GM23338 (cell line): Measurements from ENCODE around the gene ITGB5. TPM values are rescaled to one million over a fixed set of nuclear protein-coding genes. Genes with fewer than 3 reads are reported as not detected.
A peak's percentile ranks its signal among the peaks of the same experiment; 100 is the strongest.

Experiments used
- ATAC-seq: fragments of 200-7000 bp; cut with Tn5 transposase; 3 replicates; pipeline ENCODE4 v1.9.1; 2020
- DNase-seq: peaks from one replicate; pipeline ENCODE4 v3.0.0-alpha.2; 2015; ENCODE audit warnings: low spot score
- H2AFZ ChIP-seq: fragments of 200-600 bp; sonication (generic); 2 replicates; pipeline ENCODE4 v1.8.0; 2016; ENCODE audit warnings: antibody characterized with exemption, mild to moderate bottlenecking, moderate library complexity
- H3F3A ChIP-seq: fragments of 200-600 bp; sonication (generic); replicated peaks from 2 replicates; pipeline ENCODE4 v1.8.0; 2017; ENCODE audit warnings: antibody characterized with exemption, mixed run types, low read depth
- H3K27ac ChIP-seq: fragments of 200-600 bp; sonication (generic); 2 replicates; pipeline ENCODE4 v1.6.1; 2016; ENCODE audit warnings: low read depth
- H3K27me3 ChIP-seq: fragments of 200-600 bp; sonication (generic); 2 replicates; pipeline ENCODE4 v1.8.0; 2016; ENCODE audit warnings: mild to moderate bottlenecking, mixed run types, moderate library complexity; ENCODE audit not compliant: insufficient read depth
- H3K36me3 ChIP-seq: fragments of 200-600 bp; sonication (generic); 2 replicates; pipeline ENCODE4 v1.8.0; 2016; ENCODE audit warnings: mild to moderate bottlenecking; ENCODE audit not compliant: insufficient read depth
- H3K4me1 ChIP-seq: fragments of 200-600 bp; sonication (generic); 2 replicates; pipeline ENCODE4 v1.8.0; 2016; ENCODE audit warnings: mild to moderate bottlenecking, moderate library complexity; ENCODE audit not compliant: insufficient read depth
- H3K4me2 ChIP-seq: fragments of 200-600 bp; sonication (generic); 2 replicates; pipeline ENCODE4 v1.7.1; 2017; ENCODE audit warnings: mixed run types
- H3K4me3 ChIP-seq: fragments of 200-600 bp; sonication (generic); 2 replicates; pipeline ENCODE4 v1.6.1; 2016; ENCODE audit warnings: mixed run types
- H3K79me2 ChIP-seq: fragments of 200-600 bp; sonication (generic); replicated peaks from 2 replicates; pipeline ENCODE4 v1.8.0; 2017; ENCODE audit warnings: mild to moderate bottlenecking; ENCODE audit not compliant: insufficient read depth
- H3K9me2 ChIP-seq: fragments of 200-600 bp; sonication (generic); 2 replicates; pipeline ENCODE4 v1.8.0; 2017; ENCODE audit not compliant: insufficient read depth
- H4K20me1 ChIP-seq: fragments of 200-600 bp; sonication (generic); replicated peaks from 2 replicates; pipeline ENCODE4 v1.8.0; 2017; ENCODE audit warnings: mild to moderate bottlenecking; ENCODE audit not compliant: insufficient read depth
- H3K27ac Mint-ChIP-seq: 2 replicates; pipeline ENCODE4 v1.8.0; 2020; ENCODE audit warnings: inconsistent platforms, mild to moderate bottlenecking, moderate library complexity, mixed read lengths
- H3K27me3 Mint-ChIP-seq: 3 replicates; pipeline ENCODE4 v1.8.0; 2022; ENCODE audit warnings: low read depth, mild to moderate bottlenecking, moderate library complexity, mixed read lengths, inconsistent platforms; ENCODE audit not compliant: insufficient read depth, poor library complexity
- H3K36me3 Mint-ChIP-seq: 3 replicates; pipeline ENCODE4 v1.8.0; 2021; ENCODE audit warnings: low read depth, mild to moderate bottlenecking, inconsistent platforms, moderate library complexity, mixed read lengths
- H3K4me1 Mint-ChIP-seq: 3 replicates; pipeline ENCODE4 v1.8.0; 2020; ENCODE audit warnings: mild to moderate bottlenecking, inconsistent platforms, mixed read lengths
- H3K4me3 Mint-ChIP-seq: 3 replicates; pipeline ENCODE4 v1.8.0; 2021; ENCODE audit warnings: moderate library complexity, mild to moderate bottlenecking, inconsistent platforms, mixed read lengths
- H3K9me3 Mint-ChIP-seq: 3 replicates; pipeline ENCODE4 v1.8.0; 2020; ENCODE audit warnings: moderate library complexity, mild to moderate bottlenecking, inconsistent platforms, mixed read lengths
- CREB1 ChIP-seq: fragments of 250-450 bp; sonication (Bioruptor Pico); IDR thresholded peaks from 2 replicates; pipeline ENCODE4 v1.5.0; 2020; ENCODE audit warnings: low read depth, mild to moderate bottlenecking, moderate library complexity
- CTCF ChIP-seq, 2 experiments: fragments of 200-600 bp in 1 of 2; sonication (generic) in 1 of 2; conservative IDR thresholded peaks; 2 replicates each; pipeline versions ENCODE4 v1.5.1 to v1.6.1; 2016 to 2017; ENCODE audit warnings: antibody characterized with exemption in 2 of 2, low read depth in 2 of 2, mild to moderate bottlenecking in 2 of 2, moderate library complexity in 1 of 2
- EZH2 ChIP-seq: fragments of 200-600 bp; sonication (generic); IDR thresholded peaks from one replicate; pipeline ENCODE4 v1.8.0; 2017; ENCODE audit warnings: antibody characterized with exemption, mild to moderate bottlenecking, low read depth; ENCODE audit not compliant: unreplicated experiment
- REST ChIP-seq: IDR thresholded peaks from one replicate; pipeline ENCODE4 v1.6.1; 2018; ENCODE audit warnings: antibody characterized with exemption; ENCODE audit not compliant: unreplicated experiment
- ZNF462 ChIP-seq: fragments of 250-450 bp; sonication (Bioruptor Pico); IDR thresholded peaks from 2 replicates; pipeline ENCODE4 v1.5.0; 2020; ENCODE audit warnings: mild to moderate bottlenecking, moderate library complexity
- polyA plus RNA-seq: library from polyadenylated mRNA; unstranded; fragments of >200 nt; fragmentation: Nextera tagmentation; extraction: Ambion mirVana; gene quantifications from 2 replicates; pipeline ENCODE4 v1.2.1, GENCODE V29; 2016
- total RNA-seq: library from RNA; depleted of rRNA; stranded (reverse); fragments of >200 nt; shearing (Covaris generic); gene quantifications from 2 replicates; pipeline ENCODE4 v1.2.3, GENCODE V29; 2014

The ITGB5 gene
- total and polyA plus RNA-seq, 2 experiments from 2014 or later = 68.2 to 269 TPM

GRCh38 chr3:124934577-124934976 is 47.4 kb upstream of the ITGB5 start, which contains the start of gene MUC13 (continued):
- no peak for TF ChIP-seq CTCF (conservative IDR thresholded peaks at IDR 0.05; ENCODE audit: low read depth in 2 of 2)
- no peak for TF ChIP-seq CREB1 (CRISPR knock-in tag)
- TF ChIP-seq REST = no peak
- no peak for TF ChIP-seq EZH2

GRCh38 chr3:124928333-124929202 is 41.4 kb upstream of the ITGB5 start:
- Mint-ChIP-seq H3K9me3 (no peaks in the 10 kb centered on the region), H3K27me3 (peaks cover 4% of the 10 kb centered on the region), H3K36me3 (no peaks in the 10 kb centered on the region), H3K4me1 (no peaks in the 10 kb centered on the region), H3K4me3 (no peak overlapping the region), H3K27ac (no peak overlapping the region)
- Histone ChIP-seq H4K20me1 (no peaks in the 10 kb centered on the region), H3K4me3 (no peak overlapping the region), H3K27ac (no peak overlapping the region), H2AFZ (no peak overlapping the region), H3K27me3 (no peaks in the 10 kb centered on the region), H3K4me1 (no peaks in the 10 kb centered on the region), H3K9me2 (no peaks in the 10 kb centered on the region), H3K36me3 (no peaks in the 10 kb centered on the region), H3K79me2 (no peaks in the 10 kb centered on the region), H3F3A (no peaks in the 10 kb centered on the region), H3K4me2 (no peak overlapping the region)
- peak; percentile 81 for DNase-seq
- peak; percentile 89 to 96 for TF ChIP-seq CTCF (conservative IDR thresholded peaks at IDR 0.05; ENCODE audit: low read depth in 2 of 2)
- TF ChIP-seq ZNF462 (CRISPR knock-in tag) = no peak
- peak; percentile 78 for ATAC-seq
